Activated T-helper 1 cell treated with anti-CD3 and anti-CD28 coated beads, Interleukin-2, amount 50 U/mL, for 16 hours (primary cell): ENCODE measurements around the gene AMDHD2.
"Not testable (repeated sequence)": the region's sequence is repeated elsewhere in the genome, so short reads cannot be mapped to it uniquely, and the experiment has no call there.

Source experiments
- DNase-seq, 2 donors: peaks; one replicate each; pipeline ENCODE4 v3.0.0-alpha.2; 2020; ENCODE audit warnings: low read depth in 1 of 2, low spot score in 1 of 2

Gene AMDHD2

DNA sequence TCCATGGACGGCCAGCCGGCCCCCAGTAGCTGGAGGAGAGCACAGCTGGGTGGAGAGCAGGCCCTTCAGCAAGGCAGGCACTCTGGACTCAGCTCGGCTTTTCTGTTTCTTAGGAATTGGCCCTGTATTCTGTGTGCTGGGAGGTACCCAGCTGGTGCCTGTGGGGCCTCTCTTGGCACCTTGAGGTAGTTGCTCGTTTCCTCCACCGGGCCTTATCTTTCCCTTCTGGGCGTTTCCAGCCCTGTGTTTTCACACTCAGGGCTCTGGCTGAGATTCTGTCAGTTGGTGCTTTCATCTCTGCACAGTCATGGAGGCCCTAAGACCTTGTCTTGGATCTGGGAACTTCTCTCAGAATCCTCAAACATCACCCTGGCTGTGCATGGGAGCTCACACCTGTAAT, 47.3 kb downstream of the AMDHD2 start:
- DNase-seq, result not testable (repeated sequence)

DNA sequence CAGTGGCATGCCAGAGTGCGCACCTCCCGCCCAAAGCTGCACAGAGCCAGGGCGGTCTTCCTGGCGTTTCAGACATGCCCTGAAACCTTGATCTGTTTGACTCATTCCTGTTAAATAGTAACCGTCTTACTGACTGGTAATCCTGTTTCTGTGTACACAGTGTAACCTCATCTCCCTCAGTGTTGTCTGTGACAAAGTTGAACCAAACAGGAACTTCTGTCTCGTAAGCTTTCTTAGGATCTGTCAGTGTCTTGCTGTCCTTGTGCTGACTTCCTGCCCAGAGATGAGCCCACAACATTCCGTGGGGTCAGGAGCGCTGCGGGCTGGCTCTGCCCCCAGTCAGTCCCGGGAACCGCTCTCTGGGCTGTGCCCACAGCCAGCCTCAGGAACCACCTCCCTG, 48.4 kb downstream of the AMDHD2 start:
- DNase-seq, result not testable (repeated sequence)

DNA sequence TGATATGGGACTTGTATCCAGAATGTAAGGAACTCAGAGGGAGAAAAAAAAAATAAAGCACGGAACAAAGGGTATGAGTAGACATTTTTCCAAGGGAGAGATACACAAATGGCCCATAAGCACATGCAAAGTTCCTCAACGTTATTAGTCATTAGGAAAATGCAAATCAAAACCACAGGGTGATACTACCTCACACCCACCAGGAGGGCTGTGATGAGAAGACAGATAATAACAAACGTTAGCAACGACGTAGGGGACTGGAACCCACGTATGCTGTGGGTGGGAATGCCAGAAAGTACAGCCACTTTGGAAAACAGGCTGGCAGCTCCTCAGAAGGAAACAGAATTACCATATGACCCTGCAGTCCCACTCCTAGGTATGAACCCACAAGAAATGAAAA, 52.5 kb downstream of the AMDHD2 start:
- DNase-seq, result not testable (repeated sequence)

DNA sequence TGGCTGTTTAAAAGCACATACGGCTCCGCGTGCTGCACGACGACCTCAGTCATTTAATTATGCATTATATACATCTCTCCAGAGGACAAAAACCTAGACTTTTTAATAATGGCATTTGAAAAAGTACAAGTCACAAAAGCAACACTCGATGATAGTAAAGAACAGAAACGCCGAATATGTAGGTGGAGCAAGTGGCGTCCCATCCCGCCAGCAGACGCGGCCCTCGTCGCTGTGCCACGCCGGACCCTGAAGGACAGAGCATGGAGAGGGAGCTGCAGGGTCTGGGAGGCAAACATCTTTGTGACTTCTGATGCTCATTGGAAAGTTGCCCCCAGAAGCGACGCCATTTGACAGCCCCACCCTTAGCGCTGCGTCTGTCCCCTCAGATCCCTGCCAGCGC, 55.7 kb downstream of the AMDHD2 start:
- not testable (repeated sequence) for DNase-seq

DNA sequence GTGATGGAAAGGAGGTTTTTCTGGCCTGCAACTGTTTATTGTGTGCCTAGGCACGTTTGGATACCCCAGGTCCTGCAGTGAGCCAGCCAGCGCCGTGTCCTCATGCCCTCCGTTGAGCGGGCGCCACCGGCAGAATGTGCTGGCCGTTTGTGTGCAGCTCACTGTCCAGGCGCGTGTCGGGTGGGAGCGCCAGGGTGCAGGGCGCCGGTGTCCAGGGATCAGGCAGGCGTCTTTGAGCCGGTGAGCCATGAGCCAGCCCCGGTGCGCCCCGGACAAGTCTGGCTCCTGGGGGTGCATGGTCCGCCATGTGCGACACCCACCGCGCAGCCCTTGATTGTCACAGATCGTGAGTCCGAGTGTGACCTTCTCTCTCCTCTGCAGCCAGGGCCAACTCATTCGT, 56.9 kb downstream of the AMDHD2 start:
- not testable (repeated sequence) for DNase-seq

DNA sequence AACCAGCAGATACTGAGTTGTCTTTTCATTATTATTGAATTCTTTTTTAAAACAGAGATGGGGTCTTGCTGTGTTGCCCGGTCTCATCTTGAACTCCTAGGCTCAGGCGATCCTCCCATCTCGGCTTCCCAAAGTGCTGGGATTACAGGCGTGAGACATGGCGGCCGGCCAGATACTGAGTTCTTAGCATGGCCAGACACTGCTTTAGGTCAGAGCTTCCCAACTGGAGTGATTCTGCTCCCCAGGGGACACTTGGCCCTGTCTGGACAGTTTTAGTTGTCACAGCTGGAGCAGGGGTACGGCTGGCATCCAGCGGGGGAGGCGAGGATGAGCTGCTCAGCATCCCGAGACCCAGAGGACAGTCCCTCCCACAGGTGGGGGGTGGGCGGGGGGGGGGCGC, 58.7 kb downstream of the AMDHD2 start:
- DNase-seq, result not testable (repeated sequence)

DNA sequence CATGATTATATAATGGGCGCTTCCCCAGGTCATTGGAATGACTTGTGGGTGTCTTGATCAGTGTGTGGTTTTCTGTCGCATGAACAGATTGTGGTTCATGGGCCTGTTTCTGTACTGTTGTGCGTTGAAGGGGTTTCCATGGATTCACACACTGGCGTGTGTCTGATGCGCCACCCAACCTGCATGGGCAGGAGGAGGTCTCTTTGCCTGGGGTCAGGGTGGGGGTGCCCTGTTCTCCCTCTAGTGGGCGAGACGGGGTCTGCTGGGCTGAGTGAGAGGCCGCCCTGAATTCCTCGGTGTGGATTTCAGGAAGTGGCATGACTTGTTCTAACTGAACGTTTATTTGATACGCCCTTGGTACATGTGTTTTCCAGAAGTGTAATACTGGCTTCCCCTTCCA, 60.0 kb downstream of the AMDHD2 start:
- not testable (repeated sequence) for DNase-seq

DNA sequence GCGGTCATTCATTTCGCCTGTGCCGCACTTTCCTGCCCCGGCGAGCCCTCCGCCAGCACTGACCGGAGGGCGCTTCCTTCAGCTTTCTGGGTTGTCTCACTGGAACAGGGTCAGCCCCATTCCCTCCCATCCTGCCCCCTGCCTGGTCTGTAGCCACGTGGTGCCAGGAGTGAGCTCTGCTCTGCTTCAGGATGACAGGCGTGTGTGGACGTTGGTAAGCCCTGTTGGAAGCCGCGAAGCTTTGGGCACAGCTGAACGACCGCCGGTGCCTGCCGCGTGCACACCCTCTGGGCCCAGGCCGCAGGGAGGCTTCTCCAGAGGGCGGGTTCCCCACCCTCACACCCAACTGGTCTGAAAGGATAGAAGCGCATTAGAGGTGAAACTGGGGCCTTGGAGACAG, 60.6 kb downstream of the AMDHD2 start:
- DNase-seq, result not testable (repeated sequence)
